H9 (cell line): ENCODE results near the gene ATP5MG. TPM values are rescaled to one million over a fixed set of nuclear protein-coding genes. Genes with fewer than 3 reads are reported as not detected.

ENCODE experiments used
- DNase-seq: peaks from one replicate; pipeline ENCODE4 v3.0.0-alpha.2; 2017
- H2AFZ ChIP-seq: one replicate; pipeline ENCODE4 v1.6.1; 2013; ENCODE audit warnings: mild to moderate bottlenecking, low read length, control low read depth, moderate library complexity
- H2AK5ac ChIP-seq: 2 replicates; pipeline ENCODE4 v1.6.1; 2013; ENCODE audit warnings: low read length, control low read depth, mixed read lengths; ENCODE audit not compliant: insufficient read length
- H2BK120ac ChIP-seq: one replicate; pipeline ENCODE4 v1.6.1; 2013; ENCODE audit warnings: low read depth, mild to moderate bottlenecking, low read length, control low read depth, inconsistent platforms; ENCODE audit not compliant: poor library complexity, severe bottlenecking
- H2BK12ac ChIP-seq: 2 replicates; pipeline ENCODE4 v1.6.1; 2013; ENCODE audit warnings: low read length, control low read depth, mixed read lengths, low read depth; ENCODE audit not compliant: insufficient read length
- H2BK15ac ChIP-seq: 2 replicates; pipeline ENCODE4 v1.6.1; 2013; ENCODE audit warnings: low read depth, low read length, control low read depth
- H2BK20ac ChIP-seq: one replicate; pipeline ENCODE4 v1.6.1; 2013; ENCODE audit warnings: low read depth, mild to moderate bottlenecking, low read length, control low read depth, inconsistent platforms; ENCODE audit not compliant: poor library complexity, severe bottlenecking
- H2BK5ac ChIP-seq: 2 replicates; pipeline ENCODE4 v1.6.1; 2013; ENCODE audit warnings: low read length, control low read depth, mixed read lengths; ENCODE audit not compliant: insufficient read length
- H3K14ac ChIP-seq: 2 replicates; pipeline ENCODE4 v1.6.1; 2013; ENCODE audit warnings: low read length, control low read depth; ENCODE audit not compliant: insufficient read depth
- H3K18ac ChIP-seq: 2 replicates; pipeline ENCODE4 v1.6.1; 2013; ENCODE audit warnings: low read depth, mild to moderate bottlenecking, mixed read lengths, low read length, control low read depth; ENCODE audit not compliant: insufficient read length
- H3K23ac ChIP-seq: 2 replicates; pipeline ENCODE4 v1.6.1; 2013; ENCODE audit warnings: low read length, control low read depth, mixed read lengths, low read depth; ENCODE audit not compliant: insufficient read length
- H3K23me2 ChIP-seq: 2 replicates; pipeline ENCODE4 v1.6.1; 2013; ENCODE audit warnings: low read depth, mild to moderate bottlenecking, mixed read lengths, low read length, control low read depth; ENCODE audit not compliant: insufficient read length, poor library complexity, severe bottlenecking
- H3K27ac ChIP-seq: 2 replicates; pipeline ENCODE4 v1.5.1; 2013; ENCODE audit warnings: low read length, control low read depth, mixed read lengths, low read depth; ENCODE audit not compliant: insufficient read length
- H3K27me3 ChIP-seq: 2 replicates; pipeline ENCODE4 v1.6.1; 2013; ENCODE audit warnings: low read length, control low read depth, inconsistent platforms; ENCODE audit not compliant: insufficient read depth
- H3K4ac ChIP-seq: 2 replicates; pipeline ENCODE4 v1.6.1; 2013; ENCODE audit warnings: low read depth, mild to moderate bottlenecking, control low read depth, inconsistent platforms, low read length, moderate library complexity
- H3K4me1 ChIP-seq: 2 replicates; pipeline ENCODE4 v1.6.1; 2013; ENCODE audit warnings: low read length, control low read depth, inconsistent platforms; ENCODE audit not compliant: insufficient read depth
- H3K4me2 ChIP-seq: 2 replicates; pipeline ENCODE4 v1.6.1; 2013; ENCODE audit warnings: low read length, control low read depth, mixed read lengths; ENCODE audit not compliant: insufficient read length, insufficient read depth
- H3K56ac ChIP-seq: 2 replicates; pipeline ENCODE4 v1.6.1; 2013; ENCODE audit warnings: low read depth, mild to moderate bottlenecking, mixed read lengths, low read length, control low read depth; ENCODE audit not compliant: insufficient read length
- H3K79me1 ChIP-seq: 2 replicates; pipeline ENCODE4 v1.6.1; 2013; ENCODE audit warnings: low read depth, mild to moderate bottlenecking, moderate library complexity, low read length, control low read depth, inconsistent platforms; ENCODE audit not compliant: insufficient read depth, poor library complexity, severe bottlenecking
- H3K79me2 ChIP-seq: 2 replicates; pipeline ENCODE4 v1.6.1; 2013; ENCODE audit warnings: low read length, control low read depth, inconsistent platforms; ENCODE audit not compliant: insufficient read depth
- H3K9ac ChIP-seq: 2 replicates; pipeline ENCODE4 v1.6.1; 2013; ENCODE audit warnings: low read length, control low read depth, mixed read lengths; ENCODE audit not compliant: insufficient read length; ENCODE audit errors: extremely low read depth
- H3K9me3 ChIP-seq: one replicate; pipeline ENCODE4 v1.6.1; 2013; ENCODE audit warnings: low read depth, low read length, inconsistent platforms; ENCODE audit not compliant: control insufficient read depth
- H3T11ph ChIP-seq: one replicate; pipeline ENCODE4 v1.6.1; 2013; ENCODE audit warnings: mild to moderate bottlenecking, low read length, control low read depth, inconsistent platforms
- H4K20me1 ChIP-seq: one replicate; pipeline ENCODE4 v1.6.1; 2013; ENCODE audit not compliant: control insufficient read depth, insufficient read length, insufficient read depth
- H4K5ac ChIP-seq: 2 replicates; pipeline ENCODE4 v1.6.1; 2013; ENCODE audit warnings: low read depth, mild to moderate bottlenecking, mixed read lengths, low read length, control low read depth; ENCODE audit not compliant: insufficient read length
- H4K8ac ChIP-seq: replicated peaks from 2 replicates; pipeline ENCODE4 v1.6.1; 2013; ENCODE audit warnings: low read length, control low read depth, mixed read lengths, low read depth; ENCODE audit not compliant: insufficient read length
- H4K91ac ChIP-seq: 2 replicates; pipeline ENCODE4 v1.6.1; 2013; ENCODE audit warnings: low read depth, mild to moderate bottlenecking, moderate library complexity, mixed read lengths, low read length, control low read depth; ENCODE audit not compliant: insufficient read length
- H3K27ac Mint-ChIP-seq, 3 experiments: 2 replicates in 2 of 3; 3 replicates in 1 of 3; pipeline ENCODE4 v1.8.0; 2020 to 2021; ENCODE audit warnings: mixed read lengths in 3 of 3, mild to moderate bottlenecking in 1 of 3, moderate library complexity in 1 of 3
- H3K27me3 Mint-ChIP-seq: 2 replicates; pipeline ENCODE4 v1.8.0; 2021; ENCODE audit warnings: low read depth, mild to moderate bottlenecking, moderate library complexity, mixed read lengths
- H3K36me3 Mint-ChIP-seq, 3 experiments: 2 replicates in 2 of 3; 3 replicates in 1 of 3; pipeline ENCODE4 v1.8.0; 2020 to 2021; ENCODE audit warnings: low read depth in 3 of 3, mixed read lengths in 3 of 3; ENCODE audit not compliant: insufficient read depth in 1 of 3
- H3K4me1 Mint-ChIP-seq, 2 experiments: 2 replicates each; pipeline ENCODE4 v1.8.0; 2020; ENCODE audit warnings: mixed read lengths in 2 of 2
- H3K4me3 Mint-ChIP-seq, 2 experiments: 2 replicates in 1 of 2; 3 replicates in 1 of 2; pipeline ENCODE4 v1.8.0; 2020 to 2021; ENCODE audit warnings: mild to moderate bottlenecking in 2 of 2, mixed read lengths in 2 of 2, moderate library complexity in 1 of 2
- H3K9me3 Mint-ChIP-seq, 2 experiments: 2 replicates in 1 of 2; 3 replicates in 1 of 2; pipeline ENCODE4 v1.8.0; 2020; ENCODE audit warnings: mild to moderate bottlenecking in 2 of 2, mixed read lengths in 2 of 2, moderate library complexity in 1 of 2
- WGBS: extraction: QIAGEN DNeasy Blood & Tissue Kit; methylation state at CpG from one replicate; pipeline ENCODE4 v1.1.7; 2013; ENCODE audit warnings: missing lambda C conversion rate, low lambda C conversion rate, mixed read lengths; ENCODE audit not compliant: insufficient read length; ENCODE audit errors: extremely low coverage; 5-methylcytosine and 5-hydroxymethylcytosine counted together
- total RNA-seq: library from RNA; stranded (reverse); gene quantifications from 2 replicates; pipeline ENCODE4 v1.2.1, GENCODE V29; 2021
- TF ChIP-seq, protein P1 (sequence below): fragments of 200-600 bp; sonication (generic); conservative IDR thresholded peaks from 3 replicates; pipeline ENCODE4 v1.8.0; 2021; ENCODE audit warnings: antibody characterized with exemption, mild to moderate bottlenecking

The ATP5MG gene
- total RNA-seq, 1 experiment from 2014 or later, result 254 TPM

DNA sequence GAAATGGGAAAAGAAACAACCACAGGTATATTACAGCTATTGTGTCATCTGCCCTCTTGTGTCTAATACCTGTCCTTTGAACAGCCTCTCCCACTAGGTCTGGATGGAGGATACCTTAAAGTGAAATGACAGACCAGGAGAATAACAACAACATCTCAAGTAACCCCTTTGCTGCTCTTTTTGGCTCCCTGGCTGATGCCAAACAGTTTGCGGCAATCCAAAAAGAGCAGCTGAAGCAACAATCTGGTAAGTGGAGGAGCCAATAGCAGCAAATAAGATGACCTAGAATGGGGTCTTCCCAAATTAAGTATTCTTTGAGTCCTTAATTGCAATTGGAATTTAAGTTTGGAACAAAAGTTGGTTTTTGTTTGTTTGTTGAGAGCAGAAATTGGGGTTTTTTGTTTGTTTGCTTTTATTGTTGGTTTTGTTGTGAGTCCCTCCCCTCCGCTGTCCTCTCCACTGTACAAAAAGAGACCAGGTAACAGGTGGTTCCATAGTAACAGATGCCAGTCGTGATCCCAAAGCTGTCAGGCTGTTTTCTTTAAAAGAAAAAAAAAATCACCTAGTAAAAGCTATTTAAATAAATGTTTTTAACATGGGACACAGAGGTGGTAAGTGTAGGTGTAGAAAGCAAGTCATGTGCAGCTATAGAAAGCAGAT lies 36.3 kb upstream of the ATP5MG start:
- Histone ChIP-seq H3K14ac (no peak overlapping the region), H3K27me3 (no peaks in the 10 kb centered on the region), H3K27ac (no peak overlapping the region), H3K23ac (no peak overlapping the region), H2BK120ac (no peak overlapping the region), H3K23me2 (peaks cover 1% of the 10 kb centered on the region), H3K79me1 (no peaks in the 10 kb centered on the region), H2BK15ac (no peak overlapping the region), H3K4ac (no peak overlapping the region), H4K5ac (no peak overlapping the region), H2BK12ac (no peak overlapping the region), H4K8ac (no peak overlapping the region), H3T11ph (no peak overlapping the region), H2AK5ac (no peak overlapping the region), H3K9me3 (no peaks in the 10 kb centered on the region), H2AFZ (no peak overlapping the region), H3K18ac (no peak overlapping the region), H4K20me1 (no peaks in the 10 kb centered on the region), H3K9ac (no peak overlapping the region), H4K91ac (no peak overlapping the region), H2BK20ac (no peak overlapping the region), H3K79me2 (peaks cover 4% of the 10 kb centered on the region; the same call in 1 of the 2 replicates), H3K4me1 (peaks cover 2% of the 10 kb centered on the region; the same call in 1 of the 2 replicates), H3K56ac (no peak overlapping the region), H2BK5ac (no peak overlapping the region), H3K4me2 (no peak overlapping the region)
- H3K4me1 Mint-ChIP-seq, result peaks cover 0 to 4% of the 10 kb centered on the region in 2 experiments; a peak in 3 of 4 replicates
- no peak for DNase-seq
- H3K27ac Mint-ChIP-seq, result no peak overlapping the region
- H3K36me3 Mint-ChIP-seq, result peaks cover 3 to 38% (median 25%) of the 10 kb centered on the region in 3 experiments; a peak in 6 of 7 replicates
- TF ChIP-seq, protein P1, sequence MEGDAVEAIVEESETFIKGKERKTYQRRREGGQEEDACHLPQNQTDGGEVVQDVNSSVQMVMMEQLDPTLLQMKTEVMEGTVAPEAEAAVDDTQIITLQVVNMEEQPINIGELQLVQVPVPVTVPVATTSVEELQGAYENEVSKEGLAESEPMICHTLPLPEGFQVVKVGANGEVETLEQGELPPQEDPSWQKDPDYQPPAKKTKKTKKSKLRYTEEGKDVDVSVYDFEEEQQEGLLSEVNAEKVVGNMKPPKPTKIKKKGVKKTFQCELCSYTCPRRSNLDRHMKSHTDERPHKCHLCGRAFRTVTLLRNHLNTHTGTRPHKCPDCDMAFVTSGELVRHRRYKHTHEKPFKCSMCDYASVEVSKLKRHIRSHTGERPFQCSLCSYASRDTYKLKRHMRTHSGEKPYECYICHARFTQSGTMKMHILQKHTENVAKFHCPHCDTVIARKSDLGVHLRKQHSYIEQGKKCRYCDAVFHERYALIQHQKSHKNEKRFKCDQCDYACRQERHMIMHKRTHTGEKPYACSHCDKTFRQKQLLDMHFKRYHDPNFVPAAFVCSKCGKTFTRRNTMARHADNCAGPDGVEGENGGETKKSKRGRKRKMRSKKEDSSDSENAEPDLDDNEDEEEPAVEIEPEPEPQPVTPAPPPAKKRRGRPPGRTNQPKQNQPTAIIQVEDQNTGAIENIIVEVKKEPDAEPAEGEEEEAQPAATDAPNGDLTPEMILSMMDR, result no peak
- no peaks in the 10 kb centered on the region for H3K9me3 Mint-ChIP-seq
- no peaks in the 10 kb centered on the region for H3K27me3 Mint-ChIP-seq
- no CpG with 5 or more reads among the region's 3 CpGs for WGBS
- no peak overlapping the region for H3K4me3 Mint-ChIP-seq
